ENCODE measurements around the gene CKS1B. TPM values are rescaled to one million over a fixed set of nuclear protein-coding genes. Genes with fewer than 3 reads are reported as not detected.

Gene CKS1B
- total and polyA plus RNA-seq, 9 of the 15 experiments (the other 6 are each of a cell fraction or from before 2014, with no cell fraction given), result 215 to 1,103 (median 460) TPM

DNA sequence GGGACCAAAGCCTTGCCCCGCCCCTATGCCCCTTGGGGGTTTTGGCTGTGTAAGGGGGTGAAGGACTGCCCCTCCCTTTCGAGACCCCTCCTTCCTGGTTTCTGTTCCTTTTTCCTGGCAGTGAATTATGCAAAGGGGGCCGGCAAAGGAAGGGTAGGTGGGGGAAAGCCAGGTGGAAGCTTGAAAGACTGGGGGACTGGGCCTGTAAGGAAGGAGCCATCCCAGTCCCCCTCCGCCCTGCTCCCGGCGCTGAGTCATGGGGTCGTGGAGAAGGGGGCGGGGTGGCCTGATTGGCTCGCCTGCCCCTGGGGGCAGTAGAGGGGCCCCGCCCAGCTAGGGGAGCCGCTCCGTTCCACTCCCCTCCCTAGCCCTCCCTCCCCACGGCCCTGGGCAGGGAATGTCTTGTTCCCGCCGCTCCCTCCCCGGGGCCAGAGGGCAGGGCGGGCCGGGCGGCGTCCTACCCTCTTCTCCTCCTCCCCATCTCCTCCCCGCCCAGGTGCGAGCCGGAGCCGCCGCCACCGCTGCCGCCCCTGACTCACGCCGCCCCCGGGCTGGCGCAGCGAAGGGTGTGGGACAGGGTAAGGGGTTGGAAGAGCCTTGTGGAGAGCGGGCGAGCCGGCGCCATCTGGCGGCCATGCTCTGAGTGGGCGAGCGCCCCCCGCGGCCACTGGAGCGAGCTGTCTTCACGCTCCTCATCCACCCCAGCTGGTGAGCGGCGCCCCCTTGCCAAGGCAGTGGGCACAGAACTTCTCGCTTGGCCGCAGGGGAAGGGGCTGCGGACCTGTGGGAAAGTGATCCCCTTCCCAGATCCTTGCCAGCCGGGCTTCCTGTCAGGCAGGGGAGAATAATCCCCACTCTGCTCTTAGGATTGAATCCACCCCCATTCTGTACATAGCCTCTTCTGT lies 42.8 kb downstream of the CKS1B start (continued):
- TF ChIP-seq, protein P1, sequence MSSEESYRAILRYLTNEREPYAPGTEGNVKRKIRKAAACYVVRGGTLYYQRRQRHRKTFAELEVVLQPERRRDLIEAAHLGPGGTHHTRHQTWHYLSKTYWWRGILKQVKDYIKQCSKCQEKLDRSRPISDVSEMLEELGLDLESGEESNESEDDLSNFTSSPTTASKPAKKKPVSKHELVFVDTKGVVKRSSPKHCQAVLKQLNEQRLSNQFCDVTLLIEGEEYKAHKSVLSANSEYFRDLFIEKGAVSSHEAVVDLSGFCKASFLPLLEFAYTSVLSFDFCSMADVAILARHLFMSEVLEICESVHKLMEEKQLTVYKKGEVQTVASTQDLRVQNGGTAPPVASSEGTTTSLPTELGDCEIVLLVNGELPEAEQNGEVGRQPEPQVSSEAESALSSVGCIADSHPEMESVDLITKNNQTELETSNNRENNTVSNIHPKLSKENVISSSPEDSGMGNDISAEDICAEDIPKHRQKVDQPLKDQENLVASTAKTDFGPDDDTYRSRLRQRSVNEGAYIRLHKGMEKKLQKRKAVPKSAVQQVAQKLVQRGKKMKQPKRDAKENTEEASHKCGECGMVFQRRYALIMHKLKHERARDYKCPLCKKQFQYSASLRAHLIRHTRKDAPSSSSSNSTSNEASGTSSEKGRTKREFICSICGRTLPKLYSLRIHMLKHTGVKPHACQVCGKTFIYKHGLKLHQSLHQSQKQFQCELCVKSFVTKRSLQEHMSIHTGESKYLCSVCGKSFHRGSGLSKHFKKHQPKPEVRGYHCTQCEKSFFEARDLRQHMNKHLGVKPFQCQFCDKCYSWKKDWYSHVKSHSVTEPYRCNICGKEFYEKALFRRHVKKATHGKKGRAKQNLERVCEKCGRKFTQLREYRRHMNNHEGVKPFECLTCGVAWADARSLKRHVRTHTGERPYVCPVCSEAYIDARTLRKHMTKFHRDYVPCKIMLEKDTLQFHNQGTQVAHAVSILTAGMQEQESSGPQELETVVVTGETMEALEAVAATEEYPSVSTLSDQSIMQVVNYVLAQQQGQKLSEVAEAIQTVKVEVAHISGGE (CRISPR knock-in tag; IDR thresholded peaks at IDR 0.05), result no peak
- TF ChIP-seq KLF16 (IDR thresholded peaks at IDR 0.05) (peak; percentile 79), BRD4 (IDR thresholded peaks at IDR 0.05) (no peak), CGGBP1 (CRISPR knock-in tag; IDR thresholded peaks at IDR 0.05) (no peak), MYC (IDR thresholded peaks at IDR 0.05; ENCODE audit: low read depth, low read length) (peak; percentile 81; the same call in 1 of the 2 replicates), MYC (CRISPR knock-in tag; IDR thresholded peaks at IDR 0.05; ENCODE audit: borderline replicate concordance, low read depth) (no peak), SAFB2 (IDR thresholded peaks at IDR 0.05; ENCODE audit: borderline replicate concordance, low read depth, low read length, severe bottlenecking) (no peak), RHOXF2B (CRISPR knock-in tag; conservative IDR thresholded peaks at IDR 0.05) (no peak; the same call in 1 of the 2 replicates), ZNF551 (CRISPR knock-in tag; IDR thresholded peaks at IDR 0.05) (no peak), RBBP5 (IDR thresholded peaks at IDR 0.05; ENCODE audit: borderline replicate concordance, insufficient read depth, low read length, poor library complexity, severe bottlenecking) (no peak), ZKSCAN8 (CRISPR knock-in tag; IDR thresholded peaks at IDR 0.05) (no peak), ZNF347 (CRISPR knock-in tag; IDR thresholded peaks at IDR 0.05; ENCODE audit: low read depth) (no peak), GABPA (tag; conservative IDR thresholded peaks at IDR 0.05; ENCODE audit: low read depth) (peak; percentile 42; the same call in 1 of the 2 replicates), GATA2 (CRISPR knock-in tag; IDR thresholded peaks at IDR 0.05) (no peak), ZFP30 (CRISPR knock-in tag; IDR thresholded peaks at IDR 0.05; ENCODE audit: borderline replicate concordance) (no peak), NCOA2 (IDR thresholded peaks at IDR 0.05; ENCODE audit: partially characterized antibody in 2 of 2) (no peak), CTBP1 (IDR thresholded peaks at IDR 0.05; ENCODE audit: borderline replicate concordance) (peak; percentile 99), NFIC (IDR thresholded peaks at IDR 0.05) (peak; percentile 67; the same call in 1 of the 2 replicates), PML (IDR thresholded peaks at IDR 0.05; ENCODE audit: low read length) (no peak; the same call in 1 of the 2 replicates)
- TF ChIP-seq, protein P2, sequence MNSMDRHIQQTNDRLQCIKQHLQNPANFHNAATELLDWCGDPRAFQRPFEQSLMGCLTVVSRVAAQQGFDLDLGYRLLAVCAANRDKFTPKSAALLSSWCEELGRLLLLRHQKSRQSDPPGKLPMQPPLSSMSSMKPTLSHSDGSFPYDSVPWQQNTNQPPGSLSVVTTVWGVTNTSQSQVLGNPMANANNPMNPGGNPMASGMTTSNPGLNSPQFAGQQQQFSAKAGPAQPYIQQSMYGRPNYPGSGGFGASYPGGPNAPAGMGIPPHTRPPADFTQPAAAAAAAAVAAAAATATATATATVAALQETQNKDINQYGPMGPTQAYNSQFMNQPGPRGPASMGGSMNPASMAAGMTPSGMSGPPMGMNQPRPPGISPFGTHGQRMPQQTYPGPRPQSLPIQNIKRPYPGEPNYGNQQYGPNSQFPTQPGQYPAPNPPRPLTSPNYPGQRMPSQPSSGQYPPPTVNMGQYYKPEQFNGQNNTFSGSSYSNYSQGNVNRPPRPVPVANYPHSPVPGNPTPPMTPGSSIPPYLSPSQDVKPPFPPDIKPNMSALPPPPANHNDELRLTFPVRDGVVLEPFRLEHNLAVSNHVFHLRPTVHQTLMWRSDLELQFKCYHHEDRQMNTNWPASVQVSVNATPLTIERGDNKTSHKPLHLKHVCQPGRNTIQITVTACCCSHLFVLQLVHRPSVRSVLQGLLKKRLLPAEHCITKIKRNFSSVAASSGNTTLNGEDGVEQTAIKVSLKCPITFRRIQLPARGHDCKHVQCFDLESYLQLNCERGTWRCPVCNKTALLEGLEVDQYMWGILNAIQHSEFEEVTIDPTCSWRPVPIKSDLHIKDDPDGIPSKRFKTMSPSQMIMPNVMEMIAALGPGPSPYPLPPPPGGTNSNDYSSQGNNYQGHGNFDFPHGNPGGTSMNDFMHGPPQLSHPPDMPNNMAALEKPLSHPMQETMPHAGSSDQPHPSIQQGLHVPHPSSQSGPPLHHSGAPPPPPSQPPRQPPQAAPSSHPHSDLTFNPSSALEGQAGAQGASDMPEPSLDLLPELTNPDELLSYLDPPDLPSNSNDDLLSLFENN (IDR thresholded peaks at IDR 0.05; ENCODE audit: low read depth in 2 of 2, low read length in 2 of 2), result 0 out of 4 replicates have a peak, but pooled peaks of 1 of the 2 experiments have one; percentile 20
